OCI-LY3 (cell line): ENCODE results near the gene RSPH1.

Source experiments
- EZH2phosphoT487 ChIP-seq: fragments of 200-600 bp; shearing (Covaris generic); IDR thresholded peaks from 2 replicates; pipeline ENCODE4 v1.6.1; 2018; ENCODE audit warnings: antibody characterized with exemption, mixed run types, low read depth
- TF ChIP-seq, protein P1 (sequence below): fragments of 200-600, 300-600 bp; sonication (generic); IDR thresholded peaks from 2 replicates; pipeline ENCODE4 v1.5.1; 2014; ENCODE audit warnings: antibody characterized with exemption, low read length, low read depth

DNA sequence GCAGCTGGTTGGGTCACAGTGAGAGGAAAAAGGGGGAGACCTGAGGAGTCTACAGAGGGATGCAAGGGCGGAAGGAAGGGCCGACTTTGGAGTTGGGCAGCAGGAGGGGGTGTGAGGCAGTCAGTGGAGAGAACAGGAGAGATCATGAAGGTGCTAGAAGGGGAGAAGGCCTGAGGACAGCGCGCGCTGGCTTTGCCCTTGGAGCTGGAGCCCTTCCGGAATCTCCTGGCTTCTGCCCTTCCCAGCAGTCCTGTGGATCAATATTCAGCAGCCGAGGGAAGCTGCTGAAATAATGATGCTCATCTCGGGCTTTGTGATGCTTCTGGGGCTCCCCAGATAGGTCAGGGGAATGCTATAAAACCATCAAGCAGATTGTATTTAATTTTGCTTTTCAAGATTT, 44.4 kb upstream of the RSPH1 start:
- TF ChIP-seq, protein P1, sequence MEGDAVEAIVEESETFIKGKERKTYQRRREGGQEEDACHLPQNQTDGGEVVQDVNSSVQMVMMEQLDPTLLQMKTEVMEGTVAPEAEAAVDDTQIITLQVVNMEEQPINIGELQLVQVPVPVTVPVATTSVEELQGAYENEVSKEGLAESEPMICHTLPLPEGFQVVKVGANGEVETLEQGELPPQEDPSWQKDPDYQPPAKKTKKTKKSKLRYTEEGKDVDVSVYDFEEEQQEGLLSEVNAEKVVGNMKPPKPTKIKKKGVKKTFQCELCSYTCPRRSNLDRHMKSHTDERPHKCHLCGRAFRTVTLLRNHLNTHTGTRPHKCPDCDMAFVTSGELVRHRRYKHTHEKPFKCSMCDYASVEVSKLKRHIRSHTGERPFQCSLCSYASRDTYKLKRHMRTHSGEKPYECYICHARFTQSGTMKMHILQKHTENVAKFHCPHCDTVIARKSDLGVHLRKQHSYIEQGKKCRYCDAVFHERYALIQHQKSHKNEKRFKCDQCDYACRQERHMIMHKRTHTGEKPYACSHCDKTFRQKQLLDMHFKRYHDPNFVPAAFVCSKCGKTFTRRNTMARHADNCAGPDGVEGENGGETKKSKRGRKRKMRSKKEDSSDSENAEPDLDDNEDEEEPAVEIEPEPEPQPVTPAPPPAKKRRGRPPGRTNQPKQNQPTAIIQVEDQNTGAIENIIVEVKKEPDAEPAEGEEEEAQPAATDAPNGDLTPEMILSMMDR = no peak
- TF ChIP-seq EZH2phosphoT487 = no peak
